Measurements from ENCODE around the gene ELMOD3. TPM values are rescaled to one million over a fixed set of nuclear protein-coding genes. Genes with fewer than 3 reads are reported as not detected.

ELMOD3 gene
- total and polyA plus RNA-seq, 2 of the 8 experiments (the other 6 are each of a cell fraction or from before 2014, with no cell fraction given) = 8.5 to 10.2 TPM

GRCh38 chr2:85434696-85435095 is 80.1 kb downstream of the ELMOD3 start:
- Histone ChIP-seq H3K23me2 (ENCODE audit: low read depth, low read length) (peaks cover 5% of the 10 kb centered on the region; the same call in 1 of the 2 replicates), H3K4me1 (replicated peaks in 1 of 4; ENCODE audit: control insufficient read depth in 3 of 4, insufficient read depth in 4 of 4, low read length in 3 of 4) (peaks cover 7 to 59% (median 48%) of the 10 kb centered on the region in 4 experiments), H2BK120ac (replicated peaks; ENCODE audit: low read depth, low read length) (no peak overlapping the region), H2BK5ac (ENCODE audit: low read depth, low read length) (no peak overlapping the region), H3K27me3 (replicated peaks in 1 of 4; ENCODE audit: control insufficient read depth in 3 of 4, extremely low read depth in 1 of 4, insufficient read depth in 3 of 4, low read length in 3 of 4) (peaks cover 0 to 14% (median 5%) of the 10 kb centered on the region in 4 experiments; a peak in 4 of 7 replicates), H4K8ac (ENCODE audit: extremely low read depth, insufficient read depth, low read length) (no peak overlapping the region), H2BK20ac (ENCODE audit: low read length) (no peak overlapping the region), H3K4ac (replicated peaks; ENCODE audit: insufficient read length, low read depth, low read length) (no peak overlapping the region), H3K9me3 (ENCODE audit: insufficient read depth in 2 of 2, low read depth in 1 of 2, low read length in 1 of 2) (no peaks in the 10 kb centered on the region), H3K79me2 (ENCODE audit: control insufficient read depth in 1 of 2, insufficient read depth in 2 of 2, low read length in 2 of 2) (no peaks in the 10 kb centered on the region), H2AK5ac (ENCODE audit: low read depth, low read length) (no peak overlapping the region), H3K23ac (ENCODE audit: insufficient read length) (no peak overlapping the region), H2BK12ac (ENCODE audit: low read depth, low read length) (no peak overlapping the region), H3K4me2 (ENCODE audit: insufficient read depth in 1 of 2, low read depth in 2 of 2, low read length in 2 of 2) (no peak overlapping the region), H3K36me3 (ENCODE audit: control insufficient read depth in 2 of 4, insufficient read depth in 4 of 4, low read length in 3 of 4) (no peaks in the 10 kb centered on the region), H3K9ac (replicated peaks in 1 of 4; ENCODE audit: extremely low read depth in 1 of 4, low read depth in 3 of 4, low read length in 3 of 4) (no peak overlapping the region), H2AFZ (ENCODE audit: low read length) (no peak overlapping the region), H3K56ac (replicated peaks; ENCODE audit: insufficient read length, low read depth, low read length) (no peak overlapping the region), H4K20me1 (replicated peaks in 1 of 2; ENCODE audit: control insufficient read depth in 1 of 2, insufficient read depth in 2 of 2, low read length in 2 of 2) (no peaks in the 10 kb centered on the region), H3K14ac (ENCODE audit: insufficient read length) (no peak overlapping the region), H4K5ac (ENCODE audit: insufficient read length, low read depth, low read length) (no peak overlapping the region), H3K18ac (ENCODE audit: extremely low read depth, low read length) (no peak overlapping the region), H4K91ac (replicated peaks; ENCODE audit: insufficient read length, low read length) (no peak overlapping the region), H2BK15ac (ENCODE audit: low read length) (no peak overlapping the region), H3K4me3 (ENCODE audit: extremely low read depth in 1 of 4, insufficient read depth in 2 of 4, low read depth in 3 of 4, low read length in 4 of 4) (no peak overlapping the region), H3K79me1 (ENCODE audit: low read depth, low read length) (no peaks in the 10 kb centered on the region; the same call in 1 of the 2 replicates), H3K27ac (ENCODE audit: low read depth, low read length) (no peak overlapping the region)
- FAIRE-seq (no peak), DNase-seq (ENCODE audit: low read depth in 1 of 2, low spot score in 2 of 2) (no peak)
- TF ChIP-seq RBBP5 (IDR thresholded peaks at IDR 0.05; ENCODE audit: borderline replicate concordance, low read depth, low read length) (no peak), SP4 (IDR thresholded peaks at IDR 0.05; ENCODE audit: low read length) (no peak), RNF2 (IDR thresholded peaks at IDR 0.05; ENCODE audit: borderline replicate concordance, low read depth, low read length, missing control alignments, poor library complexity, severe bottlenecking) (no peak), CBX8 (IDR thresholded peaks at IDR 0.05; ENCODE audit: borderline replicate concordance, low read depth, low read length) (no peak), CEBPB (IDR thresholded peaks at IDR 0.05; ENCODE audit: low read depth, low read length) (no peak), CBX5 (IDR thresholded peaks at IDR 0.05; ENCODE audit: low read depth, low read length) (no peak), SP1 (IDR thresholded peaks at IDR 0.05; ENCODE audit: low read depth, low read length) (no peak), EGR1 (IDR thresholded peaks at IDR 0.05; ENCODE audit: borderline replicate concordance, low read depth, low read length) (no peak)
- TF ChIP-seq, protein P1, sequence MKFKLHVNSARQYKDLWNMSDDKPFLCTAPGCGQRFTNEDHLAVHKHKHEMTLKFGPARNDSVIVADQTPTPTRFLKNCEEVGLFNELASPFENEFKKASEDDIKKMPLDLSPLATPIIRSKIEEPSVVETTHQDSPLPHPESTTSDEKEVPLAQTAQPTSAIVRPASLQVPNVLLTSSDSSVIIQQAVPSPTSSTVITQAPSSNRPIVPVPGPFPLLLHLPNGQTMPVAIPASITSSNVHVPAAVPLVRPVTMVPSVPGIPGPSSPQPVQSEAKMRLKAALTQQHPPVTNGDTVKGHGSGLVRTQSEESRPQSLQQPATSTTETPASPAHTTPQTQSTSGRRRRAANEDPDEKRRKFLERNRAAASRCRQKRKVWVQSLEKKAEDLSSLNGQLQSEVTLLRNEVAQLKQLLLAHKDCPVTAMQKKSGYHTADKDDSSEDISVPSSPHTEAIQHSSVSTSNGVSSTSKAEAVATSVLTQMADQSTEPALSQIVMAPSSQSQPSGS (IDR thresholded peaks at IDR 0.05; ENCODE audit: low read length) = no peak
- TF ChIP-seq, protein P2, sequence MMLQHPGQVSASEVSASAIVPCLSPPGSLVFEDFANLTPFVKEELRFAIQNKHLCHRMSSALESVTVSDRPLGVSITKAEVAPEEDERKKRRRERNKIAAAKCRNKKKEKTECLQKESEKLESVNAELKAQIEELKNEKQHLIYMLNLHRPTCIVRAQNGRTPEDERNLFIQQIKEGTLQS (IDR thresholded peaks at IDR 0.05; ENCODE audit: insufficient read depth, low read depth, low read length) = no peak
- TF ChIP-seq, protein P3, sequence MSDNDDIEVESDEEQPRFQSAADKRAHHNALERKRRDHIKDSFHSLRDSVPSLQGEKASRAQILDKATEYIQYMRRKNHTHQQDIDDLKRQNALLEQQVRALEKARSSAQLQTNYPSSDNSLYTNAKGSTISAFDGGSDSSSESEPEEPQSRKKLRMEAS (IDR thresholded peaks at IDR 0.05) = no peak
- ChIA-PET CTCF (ENCODE audit: partially characterized antibody) (interaction anchor here (0.5 to 8.1 kb wide), 8 partner anchors 15 to 194 kb away, joined by 3 to 49 read pairs (median 4); partner anchors contain the start of genes MAT2A and SH2D6), POLR2A (ENCODE audit: partially characterized antibody) (interaction anchor here (6.9 to 55.3 kb wide), 2 partner anchors 12 to 112 kb away, joined by 46 to 1889 read pairs; partner anchors contain the start of genes GGCX and MAT2A)
- 87% methylated on average over 8 of the region's 8 CpGs; no CpG with 5 or more reads in 1 of the 2 experiments for WGBS, 2 experiments (ENCODE audit: extremely low coverage in 1 of 2, insufficient coverage in 1 of 2, insufficient read length in 1 of 2, insufficient replicate concordance in 2 of 2, low coverage in 1 of 2, low lambda C conversion rate in 2 of 2, missing lambda C conversion rate in 1 of 2)

Measured in H1 (cell line).